GM23338 (cell line): ENCODE measurements around the gene TRIM28. TPM values are rescaled to one million over a fixed set of nuclear protein-coding genes. Genes with fewer than 3 reads are reported as not detected.

Experiments
- CREB1 ChIP-seq: fragments of 250-450 bp; sonication (Bioruptor Pico); IDR thresholded peaks from 2 replicates; pipeline ENCODE4 v1.5.0; 2020; ENCODE audit warnings: low read depth, mild to moderate bottlenecking, moderate library complexity
- CTCF ChIP-seq, 2 experiments: fragments of 200-600 bp in 1 of 2; sonication (generic) in 1 of 2; conservative IDR thresholded peaks; 2 replicates each; pipeline versions ENCODE4 v1.5.1 to v1.6.1; 2016 to 2017; ENCODE audit warnings: antibody characterized with exemption in 2 of 2, low read depth in 2 of 2, mild to moderate bottlenecking in 2 of 2, moderate library complexity in 1 of 2
- EZH2 ChIP-seq: fragments of 200-600 bp; sonication (generic); IDR thresholded peaks from one replicate; pipeline ENCODE4 v1.8.0; 2017; ENCODE audit warnings: antibody characterized with exemption, mild to moderate bottlenecking, low read depth; ENCODE audit not compliant: unreplicated experiment
- JUNB ChIP-seq: IDR thresholded peaks from one replicate; pipeline ENCODE4 v1.6.1; 2016; ENCODE audit warnings: antibody characterized with exemption; ENCODE audit not compliant: unreplicated experiment
- POLR2AphosphoS5 ChIP-seq: IDR thresholded peaks from 2 replicates; pipeline ENCODE4 v1.6.1; 2016; ENCODE audit warnings: antibody characterized with exemption, low read depth
- STAT1 ChIP-seq: IDR thresholded peaks from one replicate; pipeline ENCODE4 v1.6.1; 2016; ENCODE audit warnings: antibody characterized with exemption; ENCODE audit not compliant: unreplicated experiment
- ZNF114 ChIP-seq: fragments of 250-450 bp; sonication (Bioruptor Pico); IDR thresholded peaks from 2 replicates; pipeline ENCODE4 v1.5.0; 2020; ENCODE audit warnings: mild to moderate bottlenecking, moderate library complexity
- polyA plus RNA-seq: library from polyadenylated mRNA; unstranded; fragments of >200 nt; fragmentation: Nextera tagmentation; extraction: Ambion mirVana; gene quantifications from 2 replicates; pipeline ENCODE4 v1.2.1, GENCODE V29; 2016
- total RNA-seq: library from RNA; depleted of rRNA; stranded (reverse); fragments of >200 nt; shearing (Covaris generic); gene quantifications from 2 replicates; pipeline ENCODE4 v1.2.3, GENCODE V29; 2014
- TF ChIP-seq, protein P1 (sequence below): fragments of 250-450 bp; sonication (Bioruptor Pico); IDR thresholded peaks from 2 replicates; pipeline ENCODE4 v1.5.0; 2020; ENCODE audit warnings: mild to moderate bottlenecking, moderate library complexity

TRIM28 gene
- total and polyA plus RNA-seq, 2 experiments from 2014 or later: 920 to 1,430 TPM

DNA sequence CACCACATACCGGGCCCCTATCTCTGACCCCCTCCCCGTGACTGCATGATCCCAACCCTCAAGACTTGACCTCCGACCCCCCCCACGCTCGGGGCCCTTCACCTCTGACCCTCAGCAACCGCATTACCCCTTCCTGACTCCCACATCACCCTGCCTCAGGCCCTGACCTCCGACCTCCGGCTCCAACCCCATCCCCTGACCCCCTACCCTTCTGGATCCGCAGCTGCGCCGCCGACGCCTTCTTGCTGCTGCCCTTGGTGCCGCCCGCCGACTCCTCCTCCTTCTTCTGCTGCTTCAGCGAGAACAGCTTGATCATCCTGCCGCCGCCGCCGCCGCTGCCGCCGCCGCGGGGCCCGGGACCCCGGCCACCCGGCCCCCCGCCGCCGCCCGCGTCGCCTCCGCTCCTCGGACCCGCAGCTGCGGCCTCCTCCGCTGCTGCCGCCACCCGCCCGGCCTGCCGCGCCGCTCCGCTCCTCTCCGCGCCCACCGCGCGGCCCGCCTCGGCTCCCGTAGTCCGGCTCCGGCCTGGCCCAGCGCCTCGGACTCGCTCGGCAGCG, 14.3 kb downstream of the TRIM28 start, which contains the start of gene UBE2M (continued):
- TF ChIP-seq, protein P1, sequence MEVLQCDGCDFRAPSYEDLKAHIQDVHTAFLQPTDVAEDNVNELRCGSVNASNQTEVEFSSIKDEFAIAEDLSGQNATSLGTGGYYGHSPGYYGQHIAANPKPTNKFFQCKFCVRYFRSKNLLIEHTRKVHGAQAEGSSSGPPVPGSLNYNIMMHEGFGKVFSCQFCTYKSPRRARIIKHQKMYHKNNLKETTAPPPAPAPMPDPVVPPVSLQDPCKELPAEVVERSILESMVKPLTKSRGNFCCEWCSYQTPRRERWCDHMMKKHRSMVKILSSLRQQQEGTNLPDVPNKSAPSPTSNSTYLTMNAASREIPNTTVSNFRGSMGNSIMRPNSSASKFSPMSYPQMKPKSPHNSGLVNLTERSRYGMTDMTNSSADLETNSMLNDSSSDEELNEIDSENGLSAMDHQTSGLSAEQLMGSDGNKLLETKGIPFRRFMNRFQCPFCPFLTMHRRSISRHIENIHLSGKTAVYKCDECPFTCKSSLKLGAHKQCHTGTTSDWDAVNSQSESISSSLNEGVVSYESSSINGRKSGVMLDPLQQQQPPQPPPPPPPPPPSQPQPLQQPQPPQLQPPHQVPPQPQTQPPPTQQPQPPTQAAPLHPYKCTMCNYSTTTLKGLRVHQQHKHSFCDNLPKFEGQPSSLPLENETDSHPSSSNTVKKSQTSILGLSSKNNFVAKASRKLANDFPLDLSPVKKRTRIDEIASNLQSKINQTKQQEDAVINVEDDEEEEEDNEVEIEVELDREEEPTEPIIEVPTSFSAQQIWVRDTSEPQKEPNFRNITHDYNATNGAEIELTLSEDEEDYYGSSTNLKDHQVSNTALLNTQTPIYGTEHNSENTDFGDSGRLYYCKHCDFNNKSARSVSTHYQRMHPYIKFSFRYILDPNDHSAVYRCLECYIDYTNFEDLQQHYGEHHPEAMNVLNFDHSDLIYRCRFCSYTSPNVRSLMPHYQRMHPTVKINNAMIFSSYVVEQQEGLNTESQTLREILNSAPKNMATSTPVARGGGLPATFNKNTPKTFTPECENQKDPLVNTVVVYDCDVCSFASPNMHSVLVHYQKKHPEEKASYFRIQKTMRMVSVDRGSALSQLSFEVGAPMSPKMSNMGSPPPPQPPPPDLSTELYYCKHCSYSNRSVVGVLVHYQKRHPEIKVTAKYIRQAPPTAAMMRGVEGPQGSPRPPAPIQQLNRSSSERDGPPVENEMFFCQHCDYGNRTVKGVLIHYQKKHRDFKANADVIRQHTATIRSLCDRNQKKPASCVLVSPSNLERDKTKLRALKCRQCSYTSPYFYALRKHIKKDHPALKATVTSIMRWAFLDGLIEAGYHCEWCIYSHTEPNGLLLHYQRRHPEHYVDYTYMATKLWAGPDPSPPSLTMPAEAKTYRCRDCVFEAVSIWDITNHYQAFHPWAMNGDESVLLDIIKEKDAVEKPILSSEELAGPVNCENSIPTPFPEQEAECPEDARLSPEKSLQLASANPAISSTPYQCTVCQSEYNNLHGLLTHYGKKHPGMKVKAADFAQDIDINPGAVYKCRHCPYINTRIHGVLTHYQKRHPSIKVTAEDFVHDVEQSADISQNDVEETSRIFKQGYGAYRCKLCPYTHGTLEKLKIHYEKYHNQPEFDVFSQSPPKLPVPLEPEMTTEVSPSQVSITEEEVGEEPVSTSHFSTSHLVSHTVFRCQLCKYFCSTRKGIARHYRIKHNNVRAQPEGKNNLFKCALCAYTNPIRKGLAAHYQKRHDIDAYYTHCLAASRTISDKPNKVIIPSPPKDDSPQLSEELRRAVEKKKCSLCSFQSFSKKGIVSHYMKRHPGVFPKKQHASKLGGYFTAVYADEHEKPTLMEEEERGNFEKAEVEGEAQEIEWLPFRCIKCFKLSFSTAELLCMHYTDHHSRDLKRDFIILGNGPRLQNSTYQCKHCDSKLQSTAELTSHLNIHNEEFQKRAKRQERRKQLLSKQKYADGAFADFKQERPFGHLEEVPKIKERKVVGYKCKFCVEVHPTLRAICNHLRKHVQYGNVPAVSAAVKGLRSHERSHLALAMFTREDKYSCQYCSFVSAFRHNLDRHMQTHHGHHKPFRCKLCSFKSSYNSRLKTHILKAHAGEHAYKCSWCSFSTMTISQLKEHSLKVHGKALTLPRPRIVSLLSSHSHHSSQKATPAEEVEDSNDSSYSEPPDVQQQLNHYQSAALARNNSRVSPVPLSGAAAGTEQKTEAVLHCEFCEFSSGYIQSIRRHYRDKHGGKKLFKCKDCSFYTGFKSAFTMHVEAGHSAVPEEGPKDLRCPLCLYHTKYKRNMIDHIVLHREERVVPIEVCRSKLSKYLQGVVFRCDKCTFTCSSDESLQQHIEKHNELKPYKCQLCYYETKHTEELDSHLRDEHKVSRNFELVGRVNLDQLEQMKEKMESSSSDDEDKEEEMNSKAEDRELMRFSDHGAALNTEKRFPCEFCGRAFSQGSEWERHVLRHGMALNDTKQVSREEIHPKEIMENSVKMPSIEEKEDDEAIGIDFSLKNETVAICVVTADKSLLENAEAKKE: no peak
- TF ChIP-seq POLR2AphosphoS5 (no peak), STAT1 (no peak), ZNF114 (CRISPR knock-in tag) (no peak), CTCF (conservative IDR thresholded peaks at IDR 0.05; ENCODE audit: low read depth in 2 of 2) (no peak), JUNB (no peak), EZH2 (no peak), CREB1 (no peak)
